Fibroblast of lung (primary cell): ENCODE results near the gene NTPCR. TPM values are rescaled to one million over a fixed set of nuclear protein-coding genes. Genes with fewer than 3 reads are reported as not detected.

ENCODE experiments used
- DNase-seq, 2 donors: peaks; one replicate each; pipeline versions ENCODE4 v3.0.0 to v3.0.0-alpha.2; 2010; ENCODE audit warnings: low read depth in 2 of 2
- H2AFZ ChIP-seq: 2 replicates; pipeline ENCODE4 v1.5.1; 2012; ENCODE audit warnings: low read length, control low read depth, inconsistent platforms
- H3K27ac ChIP-seq: 2 replicates; pipeline ENCODE4 v1.5.1; 2011; ENCODE audit warnings: low read length, control low read depth; ENCODE audit not compliant: insufficient read depth
- H3K27me3 ChIP-seq: 2 replicates; pipeline ENCODE4 v1.5.1; 2011; ENCODE audit warnings: mild to moderate bottlenecking, low read length; ENCODE audit not compliant: control insufficient read depth, insufficient read depth
- H3K36me3 ChIP-seq: 2 replicates; pipeline ENCODE4 v1.5.1; 2011; ENCODE audit warnings: low read length; ENCODE audit not compliant: control insufficient read depth, insufficient read depth
- H3K4me1 ChIP-seq: 2 replicates; pipeline ENCODE4 v1.5.1; 2011; ENCODE audit warnings: low read length; ENCODE audit not compliant: control insufficient read depth, insufficient read depth; ENCODE audit errors: extremely low read depth
- H3K4me2 ChIP-seq: 2 replicates; pipeline ENCODE4 v1.5.1; 2011; ENCODE audit warnings: low read length, control low read depth; ENCODE audit not compliant: insufficient read depth; ENCODE audit errors: extremely low read depth
- H3K4me3 ChIP-seq, 4 experiments: fragments of 200-600 bp in 1 of 4; sonication (generic) in 1 of 4; replicated peaks in 1 of 4; 2 replicates each; pipeline ENCODE4 v1.5.1; 2011 to 2016; ENCODE audit warnings: low read length in 4 of 4, low read depth in 3 of 4, mild to moderate bottlenecking in 3 of 4, control low read depth in 2 of 4, inconsistent platforms in 1 of 4, mixed read lengths in 1 of 4; ENCODE audit not compliant: insufficient read depth in 1 of 4; ENCODE audit errors: control extremely low read depth in 1 of 4
- H3K79me2 ChIP-seq: 2 replicates; pipeline ENCODE4 v1.5.1; 2012; ENCODE audit warnings: mild to moderate bottlenecking, low read length, inconsistent platforms; ENCODE audit not compliant: control insufficient read depth, insufficient read depth
- H3K9ac ChIP-seq: 2 replicates; pipeline ENCODE4 v1.5.1; 2011; ENCODE audit warnings: mild to moderate bottlenecking, low read length, control low read depth; ENCODE audit not compliant: insufficient read depth
- H3K9me3 ChIP-seq: 2 replicates; pipeline ENCODE4 v1.5.1; 2012; ENCODE audit warnings: low read depth, low read length; ENCODE audit not compliant: control insufficient read depth, insufficient read depth
- H4K20me1 ChIP-seq: 2 replicates; pipeline ENCODE4 v1.5.1; 2011; ENCODE audit warnings: low read length; ENCODE audit not compliant: control insufficient read depth, insufficient read depth; ENCODE audit errors: extremely low read depth
- EZH2 ChIP-seq: IDR thresholded peaks from 2 replicates; pipeline ENCODE4 v1.5.1; 2012; ENCODE audit warnings: low read length, control low read depth, mild to moderate bottlenecking; ENCODE audit errors: missing control alignments
- polyA plus RNA-seq, 2 donors: library from polyadenylated mRNA; depleted of rRNA in 1 of 2; stranded (reverse) in 1 of 2; unstranded in 1 of 2; fragments of >200 nt; gene quantifications; 2 replicates each; pipeline ENCODE4 v1.2.1, GENCODE V29; 2011 to 2012; ENCODE audit warnings: missing spikeins in 1 of 2
- total RNA-seq: library from RNA; depleted of rRNA; stranded (reverse); fragments of >200 nt; gene quantifications from 2 replicates; pipeline ENCODE4 v1.2.1, GENCODE V29; 2014
- TF ChIP-seq, protein P1 (sequence below), 2 donors: IDR thresholded peaks in 1 of 2; conservative IDR thresholded peaks in 1 of 2; 1 replicate in 1 of 2; 2 replicates in 1 of 2; pipeline ENCODE4 v1.5.1; 2011 to 2012; ENCODE audit warnings: low read length in 2 of 2, control low read depth in 1 of 2, inconsistent platforms in 1 of 2, low read depth in 1 of 2, mild to moderate bottlenecking in 1 of 2

The NTPCR gene
- total and polyA plus RNA-seq, 2 donors (not counting 1 experiment from before 2014, with no cell fraction given) = 23.0 to 27.9 TPM

DNA sequence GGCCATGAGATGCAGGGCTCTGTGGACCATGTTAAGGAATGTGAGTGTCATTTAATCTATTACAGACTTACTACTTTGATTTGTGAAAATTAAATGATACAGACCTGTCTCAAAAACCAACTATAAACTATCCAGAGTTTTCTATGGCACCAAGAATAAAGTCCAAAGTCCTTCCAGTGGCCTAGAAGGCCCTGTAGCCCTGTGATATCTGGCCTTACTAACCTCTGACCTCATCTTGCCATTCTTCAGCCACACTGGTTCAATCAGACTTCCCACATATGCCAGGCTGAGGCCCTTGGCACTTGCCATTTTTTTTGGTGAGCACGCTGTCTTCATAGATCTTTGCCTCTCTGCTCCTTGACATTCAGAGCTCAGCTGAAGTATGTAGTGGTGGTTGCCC is 7.7 kb downstream of the NTPCR start:
- H3K36me3 ChIP-seq = peaks cover 2% of the 10 kb centered on the region
- no peaks in the 10 kb centered on the region for H3K27me3 ChIP-seq
- H3K4me3 ChIP-seq = no peak overlapping the region
- H3K79me2 ChIP-seq = no peaks in the 10 kb centered on the region
- no peak overlapping the region for H3K27ac ChIP-seq
- H3K4me1 ChIP-seq = no peaks in the 10 kb centered on the region
- no peak overlapping the region for H3K9ac ChIP-seq
- TF ChIP-seq EZH2 = no peak
- TF ChIP-seq, protein P1, sequence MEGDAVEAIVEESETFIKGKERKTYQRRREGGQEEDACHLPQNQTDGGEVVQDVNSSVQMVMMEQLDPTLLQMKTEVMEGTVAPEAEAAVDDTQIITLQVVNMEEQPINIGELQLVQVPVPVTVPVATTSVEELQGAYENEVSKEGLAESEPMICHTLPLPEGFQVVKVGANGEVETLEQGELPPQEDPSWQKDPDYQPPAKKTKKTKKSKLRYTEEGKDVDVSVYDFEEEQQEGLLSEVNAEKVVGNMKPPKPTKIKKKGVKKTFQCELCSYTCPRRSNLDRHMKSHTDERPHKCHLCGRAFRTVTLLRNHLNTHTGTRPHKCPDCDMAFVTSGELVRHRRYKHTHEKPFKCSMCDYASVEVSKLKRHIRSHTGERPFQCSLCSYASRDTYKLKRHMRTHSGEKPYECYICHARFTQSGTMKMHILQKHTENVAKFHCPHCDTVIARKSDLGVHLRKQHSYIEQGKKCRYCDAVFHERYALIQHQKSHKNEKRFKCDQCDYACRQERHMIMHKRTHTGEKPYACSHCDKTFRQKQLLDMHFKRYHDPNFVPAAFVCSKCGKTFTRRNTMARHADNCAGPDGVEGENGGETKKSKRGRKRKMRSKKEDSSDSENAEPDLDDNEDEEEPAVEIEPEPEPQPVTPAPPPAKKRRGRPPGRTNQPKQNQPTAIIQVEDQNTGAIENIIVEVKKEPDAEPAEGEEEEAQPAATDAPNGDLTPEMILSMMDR (conservative IDR thresholded peaks at IDR 0.05 in 1 of 2, IDR thresholded peaks at IDR 0.05 in 1 of 2; ENCODE audit: low read depth in 1 of 2, low read length in 2 of 2) = no peak
- DNase-seq = no peak
- H3K4me2 ChIP-seq = no peak overlapping the region
- H4K20me1 ChIP-seq = no peaks in the 10 kb centered on the region
- no peaks in the 10 kb centered on the region for H3K9me3 ChIP-seq
- H2AFZ ChIP-seq = no peak overlapping the region

DNA sequence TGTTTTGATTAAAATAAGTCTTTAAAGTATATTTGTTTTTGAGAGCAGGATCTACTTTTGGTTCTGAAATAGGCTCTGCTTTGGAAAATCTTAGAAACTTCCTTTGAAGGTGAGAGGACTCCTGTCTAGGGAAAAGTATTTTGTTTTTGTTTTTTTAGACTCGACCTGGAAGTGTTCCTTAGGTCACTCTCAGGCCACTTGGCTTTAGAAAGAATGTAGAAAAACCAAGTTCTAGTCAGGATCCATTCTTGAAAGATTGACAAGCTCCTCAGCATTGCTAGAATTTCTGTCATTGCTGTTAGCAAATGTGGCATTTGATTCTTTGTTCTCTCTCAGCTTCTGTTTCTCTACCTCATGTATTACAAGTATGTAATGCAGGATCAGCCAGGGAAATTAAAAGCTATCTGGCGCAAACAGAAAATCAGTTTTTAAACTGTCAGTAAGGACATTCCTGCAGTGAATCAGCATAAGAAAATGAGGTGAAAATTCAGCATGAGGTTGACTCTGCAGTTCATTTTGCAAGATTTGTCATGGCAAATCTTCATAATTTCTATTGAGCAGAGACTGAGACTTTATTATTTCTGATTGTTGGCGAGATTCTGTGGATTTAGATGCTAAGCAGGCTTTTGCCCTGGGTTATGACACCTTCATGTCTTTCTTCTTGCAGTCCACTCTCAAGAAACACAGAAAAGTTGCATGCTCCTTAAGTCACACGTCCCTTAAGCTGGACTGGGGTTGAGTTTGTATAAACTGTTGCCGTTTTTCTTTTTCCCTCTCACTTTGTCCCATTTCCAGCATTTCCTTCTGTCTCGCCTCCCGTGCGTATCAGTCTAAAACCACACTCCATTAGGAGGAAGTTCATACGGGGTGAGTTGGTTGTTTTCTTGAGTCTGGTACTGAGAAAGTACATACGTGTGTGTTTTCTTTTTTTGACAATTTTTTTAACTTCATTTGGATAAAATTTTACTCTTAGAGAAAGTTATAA is 12.6 kb downstream of the NTPCR start:
- no peak for TF ChIP-seq EZH2
- TF ChIP-seq, protein P1 (conservative IDR thresholded peaks at IDR 0.05 in 1 of 2, IDR thresholded peaks at IDR 0.05 in 1 of 2; ENCODE audit: low read depth in 1 of 2, low read length in 2 of 2) = no peak
- peaks cover 4% of the 10 kb centered on the region for H3K4me1 ChIP-seq

DNA sequence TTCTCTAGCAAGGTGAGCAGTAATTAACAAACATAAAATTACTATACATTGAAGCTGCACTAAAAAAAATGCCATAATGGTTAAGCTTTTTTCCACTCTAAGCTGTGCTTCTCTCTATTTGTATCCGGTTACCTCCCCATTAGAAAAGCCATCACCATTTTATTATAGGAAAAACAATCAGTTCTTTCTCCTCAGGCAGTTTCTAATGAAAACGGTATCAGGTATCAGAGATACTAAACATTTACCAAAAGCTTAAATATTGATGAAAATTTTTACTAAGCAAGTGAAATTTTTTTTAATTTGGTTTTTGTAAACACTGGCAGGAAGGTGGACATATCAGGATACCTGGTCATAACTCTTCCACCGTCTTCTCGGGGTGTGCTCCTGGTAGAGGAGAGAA is 14.2 kb downstream of the NTPCR start:
- Histone ChIP-seq H3K9ac (no peak overlapping the region), H3K27ac (no peak overlapping the region), H3K36me3 (no peaks in the 10 kb centered on the region), H3K27me3 (no peaks in the 10 kb centered on the region), H3K4me3 (no peak overlapping the region), H3K4me1 (peaks cover 4% of the 10 kb centered on the region), H3K4me2 (no peak overlapping the region), H4K20me1 (no peaks in the 10 kb centered on the region), H2AFZ (no peak overlapping the region), H3K79me2 (no peaks in the 10 kb centered on the region), H3K9me3 (no peaks in the 10 kb centered on the region)
- no peak for DNase-seq
- TF ChIP-seq, protein P1 (conservative IDR thresholded peaks at IDR 0.05 in 1 of 2, IDR thresholded peaks at IDR 0.05 in 1 of 2; ENCODE audit: low read depth in 1 of 2, low read length in 2 of 2) = no peak
- TF ChIP-seq EZH2 = no peak

More for the DNA sequence above, 12.6 kb downstream of the NTPCR start:
- Histone ChIP-seq H3K27ac (peak overlapping the region; percentile 23), H3K27me3 (no peaks in the 10 kb centered on the region), H3K9ac (no peak overlapping the region), H3K79me2 (no peaks in the 10 kb centered on the region), H3K9me3 (no peaks in the 10 kb centered on the region), H3K4me3 (peak overlapping the region in 3 of 4 experiments; percentile 6 to 29 (median 25)), H4K20me1 (no peaks in the 10 kb centered on the region), H2AFZ (peak overlapping the region; percentile 46), H3K4me2 (peak overlapping the region; percentile 83), H3K36me3 (peaks cover 2% of the 10 kb centered on the region)
- DNase-seq = peak; percentile 66 to 74
